Mammary epithelial cell (primary cell): ENCODE measurements around the gene RALGAPA2.

ENCODE experiments used
- EZH2 ChIP-seq: IDR thresholded peaks from 2 replicates; pipeline ENCODE4 v1.6.1; 2012; ENCODE audit warnings: low read length, inconsistent platforms, borderline replicate concordance
- TF ChIP-seq, protein P1 (sequence below), 2 donors: IDR thresholded peaks in 1 of 2; conservative IDR thresholded peaks in 1 of 2; 2 replicates each; pipeline ENCODE4 v1.5.1; 2011 to 2012; ENCODE audit warnings: inconsistent platforms in 2 of 2, low read length in 2 of 2, mild to moderate bottlenecking in 2 of 2, control low read depth in 1 of 2, low read depth in 1 of 2; ENCODE audit not compliant: insufficient read depth in 1 of 2; ENCODE audit errors: extremely low read depth in 1 of 2

DNA sequence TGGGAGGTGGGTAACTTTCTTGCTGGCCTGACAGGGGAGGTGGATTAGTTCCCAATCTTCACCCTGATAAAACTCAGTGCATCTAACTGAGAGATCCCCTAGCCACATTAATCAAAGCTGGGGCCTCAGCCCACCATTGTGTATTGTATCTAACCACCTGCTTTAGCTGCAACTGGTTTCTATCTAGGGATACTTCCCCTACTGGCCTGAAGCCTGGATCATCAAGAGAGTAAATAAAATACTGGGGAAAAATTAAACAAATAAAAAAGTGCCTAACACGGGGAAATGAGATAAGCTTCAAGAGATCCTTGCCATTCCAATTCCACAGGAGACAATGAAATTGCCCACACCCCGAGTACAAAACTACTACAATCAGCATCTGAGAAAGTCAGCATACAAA, 195.1 kb downstream of the RALGAPA2 start:
- TF ChIP-seq, protein P1, sequence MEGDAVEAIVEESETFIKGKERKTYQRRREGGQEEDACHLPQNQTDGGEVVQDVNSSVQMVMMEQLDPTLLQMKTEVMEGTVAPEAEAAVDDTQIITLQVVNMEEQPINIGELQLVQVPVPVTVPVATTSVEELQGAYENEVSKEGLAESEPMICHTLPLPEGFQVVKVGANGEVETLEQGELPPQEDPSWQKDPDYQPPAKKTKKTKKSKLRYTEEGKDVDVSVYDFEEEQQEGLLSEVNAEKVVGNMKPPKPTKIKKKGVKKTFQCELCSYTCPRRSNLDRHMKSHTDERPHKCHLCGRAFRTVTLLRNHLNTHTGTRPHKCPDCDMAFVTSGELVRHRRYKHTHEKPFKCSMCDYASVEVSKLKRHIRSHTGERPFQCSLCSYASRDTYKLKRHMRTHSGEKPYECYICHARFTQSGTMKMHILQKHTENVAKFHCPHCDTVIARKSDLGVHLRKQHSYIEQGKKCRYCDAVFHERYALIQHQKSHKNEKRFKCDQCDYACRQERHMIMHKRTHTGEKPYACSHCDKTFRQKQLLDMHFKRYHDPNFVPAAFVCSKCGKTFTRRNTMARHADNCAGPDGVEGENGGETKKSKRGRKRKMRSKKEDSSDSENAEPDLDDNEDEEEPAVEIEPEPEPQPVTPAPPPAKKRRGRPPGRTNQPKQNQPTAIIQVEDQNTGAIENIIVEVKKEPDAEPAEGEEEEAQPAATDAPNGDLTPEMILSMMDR (conservative IDR thresholded peaks at IDR 0.05 in 1 of 2, IDR thresholded peaks at IDR 0.05 in 1 of 2; ENCODE audit: extremely low read depth in 1 of 2, insufficient read depth in 1 of 2, low read depth in 1 of 2, low read length in 2 of 2): no peak
- TF ChIP-seq EZH2: no peak
